GM06990 (cell line): ENCODE data around the gene TBC1D25.

Source experiments
- DNase-seq: peaks from one replicate; pipeline ENCODE4 v3.0.0-alpha.2; 2011; ENCODE audit not compliant: insufficient read length; ENCODE audit errors: extremely low read depth
- H3K27me3 ChIP-seq: replicated peaks from 2 replicates; pipeline ENCODE4 v1.6.0; 2011; ENCODE audit warnings: low read length; ENCODE audit not compliant: control insufficient read depth, insufficient read depth
- H3K36me3 ChIP-seq: 2 replicates; pipeline ENCODE4 v1.5.1; 2011; ENCODE audit warnings: low read length; ENCODE audit not compliant: control insufficient read depth, insufficient read depth
- H3K4me3 ChIP-seq: replicated peaks from 2 replicates; pipeline ENCODE4 v1.5.1; 2011; ENCODE audit warnings: low read depth, mild to moderate bottlenecking, control low read depth, low read length
- CTCF ChIP-seq: IDR thresholded peaks from 2 replicates; pipeline ENCODE4 v1.5.1; 2011; ENCODE audit warnings: low read length, control low read depth, mild to moderate bottlenecking, inconsistent platforms; ENCODE audit not compliant: insufficient read depth, poor library complexity, severe bottlenecking

TBC1D25 gene

GRCh38 chrX:48598614-48599013 lies 59.1 kb downstream of the TBC1D25 start:
- H3K4me3 ChIP-seq = peak overlapping the region; percentile 89
- DNase-seq = no peak
- peaks cover 2% of the 10 kb centered on the region for H3K36me3 ChIP-seq
- H3K27me3 ChIP-seq = no peaks in the 10 kb centered on the region
- TF ChIP-seq CTCF = no peak

GRCh38 chrX:48599341-48599740 lies 59.8 kb downstream of the TBC1D25 start:
- DNase-seq = no peak
- no peak for TF ChIP-seq CTCF
- H3K36me3 ChIP-seq = peaks cover 2% of the 10 kb centered on the region
- no peak overlapping the region for H3K4me3 ChIP-seq
- no peaks in the 10 kb centered on the region for H3K27me3 ChIP-seq

GRCh38 chrX:48600226-48600625 lies 60.7 kb downstream of the TBC1D25 start:
- TF ChIP-seq CTCF = no peak
- DNase-seq = no peak
- H3K4me3 ChIP-seq = no peak overlapping the region
- peaks cover 2% of the 10 kb centered on the region for H3K36me3 ChIP-seq
- no peaks in the 10 kb centered on the region for H3K27me3 ChIP-seq

- peaks cover 2% of the 10 kb centered on the region for H3K36me3 ChIP-seq
- no peak for DNase-seq
- H3K27me3 ChIP-seq = no peaks in the 10 kb centered on the region
- no peak overlapping the region for H3K4me3 ChIP-seq
- TF ChIP-seq CTCF = no peak
Measured at GRCh38 chrX:48601741-48602394, 62.4 kb downstream of the TBC1D25 start.

- no peak for DNase-seq
- Histone ChIP-seq H3K36me3 (peaks cover 2% of the 10 kb centered on the region), H3K27me3 (no peaks in the 10 kb centered on the region), H3K4me3 (no peak overlapping the region)
- TF ChIP-seq CTCF = no peak
Measured at GRCh38 chrX:48604701-48605100, 65.2 kb downstream of the TBC1D25 start.

- Histone ChIP-seq H3K36me3 (no peaks in the 10 kb centered on the region; the same call in 1 of the 2 replicates), H3K4me3 (no peak overlapping the region), H3K27me3 (no peaks in the 10 kb centered on the region)
- DNase-seq = no peak
- no peak for TF ChIP-seq CTCF
Measured at GRCh38 chrX:48606091-48606490, 66.6 kb downstream of the TBC1D25 start.
